GM19193 (cell line): ENCODE results near the gene UBE3C.

ENCODE experiments used
- POLR2A ChIP-seq: IDR thresholded peaks from 4 replicates; pipeline ENCODE4 v1.6.1; 2011; ENCODE audit not compliant: insufficient read depth, insufficient read length; ENCODE audit errors: extremely low read depth

UBE3C gene

GRCh38 chr7:157194948-157195347 lies 56.2 kb downstream of the UBE3C start:
- no peak for TF ChIP-seq POLR2A

- TF ChIP-seq POLR2A, result no peak
Measured at GRCh38 chr7:157195868-157196267, 57.1 kb downstream of the UBE3C start.

DNA sequence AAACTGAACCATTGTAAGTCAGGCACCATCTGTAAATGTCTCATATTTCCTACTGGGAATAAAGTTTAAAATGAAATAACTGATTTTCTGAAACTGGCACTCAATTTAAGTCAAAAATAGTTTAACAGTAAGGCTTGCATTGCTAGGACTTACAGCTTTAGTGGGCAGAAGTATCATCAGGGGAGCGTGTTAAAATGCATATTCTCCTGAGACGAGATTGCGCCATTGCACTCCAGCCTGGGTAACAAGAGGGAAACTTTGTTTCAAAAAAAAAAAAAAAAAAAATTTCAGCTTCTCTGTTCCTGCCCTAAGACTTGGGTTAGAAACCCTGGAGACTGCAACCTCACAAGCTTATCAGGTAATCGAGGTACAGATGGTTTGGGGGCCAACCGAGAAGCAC lies 65.4 kb downstream of the UBE3C start:
- no peak for TF ChIP-seq POLR2A

DNA sequence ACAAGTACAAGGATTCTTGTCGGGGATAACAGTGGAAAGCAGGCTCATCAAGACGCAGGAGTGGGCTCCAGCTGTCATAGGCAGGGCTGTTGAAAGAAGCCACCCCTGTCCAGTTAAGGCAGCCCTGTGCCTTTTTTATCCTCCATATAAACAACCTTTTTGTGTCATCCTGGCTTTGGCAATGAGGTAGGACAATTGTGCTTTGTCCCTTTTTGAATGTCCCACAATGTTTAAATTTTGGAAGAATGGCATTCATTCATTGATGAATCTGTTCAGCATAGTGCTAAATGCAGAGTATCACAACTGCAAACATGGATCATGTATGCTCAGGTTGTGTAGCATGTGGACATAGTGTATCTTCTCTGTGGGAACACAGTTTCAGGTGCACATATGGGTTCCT lies 66.7 kb downstream of the UBE3C start:
- no peak for TF ChIP-seq POLR2A

DNA sequence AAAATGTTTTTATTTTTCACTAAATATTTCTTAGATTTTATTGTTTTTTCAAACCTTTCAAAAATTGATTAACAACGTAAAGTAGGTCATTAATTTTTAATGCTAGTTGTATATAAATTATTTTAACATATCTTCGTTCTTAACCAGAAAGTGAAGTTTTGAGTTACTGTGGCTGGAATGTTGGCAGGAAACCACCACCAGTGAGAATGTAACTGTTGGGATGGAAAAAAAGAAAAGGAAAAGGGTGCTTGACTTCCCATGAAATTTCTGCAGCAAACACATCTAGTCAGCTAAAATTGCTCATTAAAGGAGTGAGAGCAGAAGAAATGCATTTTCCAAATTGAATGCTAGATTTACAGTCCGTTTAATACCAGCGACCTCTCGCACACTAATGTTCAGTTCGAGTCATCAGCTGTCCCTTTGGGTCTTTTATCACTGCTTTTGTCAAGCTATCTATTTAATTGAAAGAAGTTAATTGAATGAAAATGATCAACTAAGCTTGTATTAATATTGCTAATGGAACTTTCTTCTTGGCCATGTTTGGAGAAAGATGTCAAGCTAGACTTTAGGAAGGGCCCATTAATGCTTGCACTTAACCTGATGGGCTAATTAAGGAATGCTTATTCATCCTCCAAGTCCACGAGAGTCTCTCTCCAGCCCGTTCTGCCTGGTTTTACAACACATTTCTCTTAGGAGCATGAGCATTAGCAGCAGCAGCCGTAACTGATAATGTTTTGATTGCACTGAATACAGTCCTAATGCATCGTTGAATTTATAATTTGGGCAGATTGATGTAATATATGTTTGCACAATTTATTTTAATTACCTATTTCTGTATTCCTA lies 70.1 kb downstream of the UBE3C start:
- TF ChIP-seq POLR2A, result no peak

- TF ChIP-seq POLR2A, result no peak
Measured at GRCh38 chr7:157210682-157211081, 72.0 kb downstream of the UBE3C start.

GRCh38 chr7:157211690-157212089 lies 73.0 kb downstream of the UBE3C start:
- no peak for TF ChIP-seq POLR2A

- TF ChIP-seq POLR2A, result no peak
Measured at GRCh38 chr7:157219154-157219553, 80.4 kb downstream of the UBE3C start.

DNA sequence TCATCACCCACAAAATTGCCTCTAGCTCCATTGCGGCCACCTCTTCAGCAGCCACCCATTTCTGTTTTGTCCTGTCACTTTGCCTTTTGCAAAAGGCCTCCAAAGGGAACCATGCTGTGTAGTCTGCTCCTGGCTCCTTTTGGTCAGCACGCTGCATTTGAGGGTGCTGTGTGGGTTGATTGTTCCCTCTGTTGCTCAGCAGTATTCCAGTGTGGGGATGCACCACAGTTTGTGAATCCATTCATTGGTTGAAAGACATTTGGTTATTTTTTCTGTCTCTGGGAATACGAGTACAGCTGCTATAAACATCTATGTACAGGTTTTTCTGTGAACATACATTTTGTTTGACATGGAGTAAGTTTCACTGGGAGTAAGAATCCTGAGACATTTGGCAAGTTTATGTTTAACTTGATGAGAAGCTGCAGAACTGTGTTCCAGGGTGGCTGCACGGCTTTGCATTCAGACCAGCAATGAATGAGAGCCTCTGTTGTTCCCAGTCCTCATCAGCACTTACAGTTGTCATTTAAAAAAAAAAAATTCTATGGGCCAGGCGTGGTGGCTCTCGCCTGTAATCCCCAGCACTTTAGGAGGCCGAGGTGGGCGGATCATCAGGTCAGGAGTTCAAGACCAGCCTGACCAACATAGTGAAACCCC lies 82.3 kb downstream of the UBE3C start:
- no peak for TF ChIP-seq POLR2A

GRCh38 chr7:157222687-157223086 lies 84.0 kb downstream of the UBE3C start:
- no peak for TF ChIP-seq POLR2A

- TF ChIP-seq POLR2A, result no peak
Measured at GRCh38 chr7:157224627-157225026, 85.9 kb downstream of the UBE3C start.

DNA sequence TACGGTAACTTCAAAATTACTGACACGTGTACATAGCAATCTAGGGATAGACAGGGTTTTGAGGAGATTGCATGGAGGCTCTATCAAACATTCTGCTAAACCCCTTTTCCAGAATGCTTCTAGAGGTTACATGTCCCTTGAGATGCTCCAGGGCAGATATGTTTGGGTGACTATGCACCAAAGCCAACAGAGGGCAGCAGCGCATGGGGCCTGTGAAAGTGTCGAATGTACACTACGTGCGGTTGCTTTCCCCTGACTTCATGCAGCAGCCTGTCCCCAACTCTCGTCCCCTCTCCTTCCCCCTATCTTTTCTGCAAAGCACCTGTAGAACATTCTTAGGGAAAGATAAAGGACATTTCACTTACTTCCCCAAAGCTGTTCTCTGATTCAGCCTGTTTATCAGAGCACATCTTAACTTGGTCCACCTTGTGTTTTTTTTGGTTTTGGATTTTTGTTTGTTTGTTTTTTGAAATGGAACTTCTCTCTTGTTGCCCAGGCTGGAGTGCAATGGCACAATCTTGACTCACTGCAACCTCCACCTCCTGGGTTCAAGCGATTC lies 90.2 kb downstream of the UBE3C start:
- TF ChIP-seq POLR2A, result no peak

DNA sequence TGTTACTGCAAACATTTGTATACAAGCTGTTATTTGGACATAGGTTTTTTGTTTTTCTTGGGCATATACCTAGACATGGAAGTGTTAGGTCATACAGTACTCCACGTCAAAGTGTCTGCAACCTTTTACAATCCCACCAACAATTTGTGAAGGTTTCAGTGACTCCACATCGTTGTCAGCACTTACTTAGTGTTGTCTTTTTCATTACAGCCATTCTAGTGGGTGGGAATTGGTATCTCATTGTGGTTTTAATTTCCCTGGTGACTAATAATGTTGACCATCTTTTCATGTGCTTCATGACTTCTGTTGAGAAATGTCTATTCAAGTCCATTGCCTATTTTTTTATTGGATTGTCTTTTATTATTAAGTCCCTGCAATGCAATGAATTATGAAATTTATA lies 95.0 kb downstream of the UBE3C start:
- TF ChIP-seq POLR2A, result no peak

- no peak for TF ChIP-seq POLR2A
Measured at GRCh38 chr7:157234271-157234670, 95.5 kb downstream of the UBE3C start.

- no peak for TF ChIP-seq POLR2A
Measured at GRCh38 chr7:157235357-157236333, 96.9 kb downstream of the UBE3C start.

DNA sequence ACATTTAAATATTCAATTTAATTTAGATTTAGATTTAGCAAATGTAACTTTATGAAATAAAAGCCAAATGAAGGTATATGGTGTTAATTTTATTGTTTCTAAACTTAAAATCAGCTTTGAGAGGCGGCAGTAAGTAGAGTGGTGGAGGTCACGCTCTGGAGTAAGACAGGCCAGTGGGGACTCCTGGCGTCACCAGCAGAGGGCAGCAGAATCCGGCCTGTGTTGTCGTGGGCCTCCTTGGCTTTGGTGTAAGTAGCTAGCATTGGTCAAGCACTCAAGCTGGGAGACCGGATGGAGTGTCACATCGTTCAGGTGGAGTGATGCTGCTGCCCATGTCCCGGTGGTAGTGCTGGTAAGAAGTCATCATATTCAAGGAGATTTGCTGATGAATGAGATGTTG lies 99.4 kb downstream of the UBE3C start:
- no peak for TF ChIP-seq POLR2A
